HEK293 (cell line): ENCODE results near the gene RHOT2.

Experiments used
- HOXA7 ChIP-seq: sonication (generic); formaldehyde crosslinking; IDR thresholded peaks from 2 replicates; pipeline ENCODE4 v1.8.1; 2022; ENCODE audit warnings: missing genetic modification reagents, borderline replicate concordance
- ZNF138 ChIP-seq: fragments of 450-650 bp; formaldehyde crosslinking; IDR thresholded peaks from 2 replicates; pipeline ENCODE4 v1.5.1; 2016; ENCODE audit warnings: missing biosample characterization, missing genetic modification characterization, borderline replicate concordance
- ZNF24 ChIP-seq: fragments of 450-650 bp; formaldehyde crosslinking; IDR thresholded peaks from 2 replicates; pipeline ENCODE4 v1.5.1; 2016; ENCODE audit warnings: missing biosample characterization, missing genetic modification characterization
- ZNF324 ChIP-seq: fragments of 450-650 bp; formaldehyde crosslinking; IDR thresholded peaks from 2 replicates; pipeline ENCODE4 v1.5.1; 2016; ENCODE audit warnings: missing biosample characterization, missing genetic modification characterization

DNA sequence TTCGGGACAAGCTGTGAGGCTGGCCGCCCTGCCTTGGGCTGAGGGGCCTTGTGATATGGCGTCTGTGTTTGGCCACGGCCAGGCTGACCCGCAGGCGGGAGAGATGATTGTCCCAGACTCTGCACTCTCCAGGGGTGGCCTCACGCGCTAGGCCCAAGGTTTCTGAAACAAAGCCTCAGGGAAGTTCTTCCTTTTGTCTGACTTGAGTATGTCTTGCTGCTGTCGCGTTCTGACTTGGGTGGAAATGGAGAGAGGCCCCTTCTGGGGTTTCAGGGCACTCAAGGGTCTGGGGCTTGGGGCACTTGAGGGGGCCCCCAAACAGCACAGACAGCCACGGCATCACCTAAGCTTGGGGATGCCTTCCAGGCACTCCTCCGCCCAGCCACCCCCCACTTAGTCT is 43.2 kb downstream of the RHOT2 start:
- TF ChIP-seq ZNF138 (tag by site-specific recombination) (no peak), ZNF324 (tag by site-specific recombination) (no peak), HOXA7 (CRISPR knock-in tag) (no peak), ZNF24 (no peak)
